Lower leg skin (tissue), 3 donors: Measurements from ENCODE around the gene AANAT.

Experiments used
- CTCF ChIP-seq, 3 donors: fragments of 450-650 bp; IDR thresholded peaks; one replicate each; pipeline ENCODE4 v1.5.1; 2016; ENCODE audit warnings: antibody characterized with exemption in 3 of 3, mild to moderate bottlenecking in 3 of 3, moderate library complexity in 2 of 3
- POLR2A ChIP-seq, 2 donors: fragments of 450-650 bp; IDR thresholded peaks; one replicate each; pipeline ENCODE4 v1.6.1; 2016 to 2017; ENCODE audit warnings: antibody characterized with exemption in 2 of 2, mild to moderate bottlenecking in 1 of 2, moderate library complexity in 1 of 2

GRCh38 chr17:76452127-76452659 is 15.2 kb upstream of the AANAT start:
- TF ChIP-seq CTCF (IDR thresholded peaks at IDR 0.05) = no peak
- TF ChIP-seq POLR2A (IDR thresholded peaks at IDR 0.05) = no peak
